Activated CD4-positive, alpha-beta T cell treated with anti-CD3 and anti-CD28 coated beads, Interleukin-2, amount 10 ng/mL, durations not matched to agents 24 days and 14 days (primary cell): ENCODE measurements around the gene CD72. TPM values are rescaled to one million over a fixed set of nuclear protein-coding genes. Genes with fewer than 3 reads are reported as not detected.
"Not testable (repeated sequence)": the region's sequence is repeated elsewhere in the genome, so short reads cannot be mapped to it uniquely, and the experiment has no call there.

Source experiments
- DNase-seq: peaks from one replicate; pipeline ENCODE4 v3.0.0; 2022
- H3K27ac Mint-ChIP-seq: one replicate; pipeline ENCODE4 v1.8.0; 2022; ENCODE audit warnings: mild to moderate bottlenecking, mixed read lengths
- H3K27me3 Mint-ChIP-seq: one replicate; pipeline ENCODE4 v1.8.0; 2022; ENCODE audit warnings: mixed read lengths
- H3K36me3 Mint-ChIP-seq: one replicate; pipeline ENCODE4 v1.8.0; 2022; ENCODE audit warnings: low read depth, mild to moderate bottlenecking, mixed read lengths
- H3K4me1 Mint-ChIP-seq: one replicate; pipeline ENCODE4 v1.8.0; 2021; ENCODE audit warnings: mixed read lengths
- H3K4me3 Mint-ChIP-seq: one replicate; pipeline ENCODE4 v1.8.0; 2022; ENCODE audit warnings: mild to moderate bottlenecking, moderate library complexity, mixed read lengths
- H3K9me3 Mint-ChIP-seq: one replicate; pipeline ENCODE4 v1.8.0; 2021; ENCODE audit warnings: mixed read lengths
- intact Hi-C: fragments of 100-400 bp; cut with micrococcal nuclease; formaldehyde crosslinking; loops from one replicate; pipeline ENCODE4 v1.15.1; 2023
- total RNA-seq: library from RNA; stranded (reverse); gene quantifications from 2 replicates; pipeline ENCODE4 v1.2.3, GENCODE V29; 2022

CD72 gene
- total RNA-seq, 1 donor from 2014 or later: 9.0 TPM

- DNase-seq: peak; percentile 84
- Mint-ChIP-seq H3K4me3 (peak overlapping the region; percentile 86), H3K27ac (peak overlapping the region; percentile 61), H3K9me3 (no peaks in the 10 kb centered on the region), H3K27me3 (no peaks in the 10 kb centered on the region), H3K4me1 (peaks cover 22% of the 10 kb centered on the region), H3K36me3 (peaks cover 17% of the 10 kb centered on the region)
- intact Hi-C loops: loop anchor here (2.0 kb wide), 1 partner anchor 51 kb away; no protein-coding TSS in a partner anchor
Observed at GRCh38 chr9:35605351-35606137, 12.7 kb downstream of the CD72 start.

- Mint-ChIP-seq H3K27me3 (no peaks in the 10 kb centered on the region), H3K27ac (peak within 1 kb of the TSS; percentile 96), H3K9me3 (no peaks in the 10 kb centered on the region), H3K4me1 (peaks cover 22% of the 10 kb centered on the region), H3K4me3 (peak within 1 kb of the TSS; percentile 90), H3K36me3 (peaks cover 15% of the 10 kb centered on the region)
- peak; percentile 96 for DNase-seq
- intact Hi-C loops: loop anchor here (1.0 to 5.0 kb wide), 10 partner anchors 15 to 507 kb away; partner anchors contain the start of genes CREB3, FAM221B, GBA2 and PIGO
Observed at GRCh38 chr9:35604578-35605350, 13.4 kb downstream of the CD72 start, which contains the start of gene TESK1. Gene TESK1, plus strand, starts transcription at chr9:35605262. Its CDS starts 358 bp downstream, at chr9:35605620.

GRCh38 chr9:35603986-35604577 is 14.1 kb downstream of the CD72 start:
- no peaks in the 10 kb centered on the region for H3K9me3 Mint-ChIP-seq
- H3K27ac Mint-ChIP-seq: peak overlapping the region; percentile 96
- intact Hi-C loops: loop anchor here (1.0 to 5.0 kb wide), 10 partner anchors 15 to 507 kb away; partner anchors contain the start of genes CREB3, FAM221B, GBA2 and PIGO
- peaks cover 22% of the 10 kb centered on the region for H3K4me1 Mint-ChIP-seq
- no peaks in the 10 kb centered on the region for H3K27me3 Mint-ChIP-seq
- peaks cover 15% of the 10 kb centered on the region for H3K36me3 Mint-ChIP-seq
- peak; percentile 100 for DNase-seq
- H3K4me3 Mint-ChIP-seq: peak overlapping the region; percentile 90

GRCh38 chr9:35603506-35603985 is 14.7 kb downstream of the CD72 start:
- Mint-ChIP-seq H3K27ac (peak overlapping the region; percentile 96), H3K4me3 (peak overlapping the region; percentile 90), H3K27me3 (no peaks in the 10 kb centered on the region), H3K4me1 (peaks cover 22% of the 10 kb centered on the region), H3K9me3 (no peaks in the 10 kb centered on the region), H3K36me3 (peaks cover 11% of the 10 kb centered on the region)
- DNase-seq: no peak
- intact Hi-C loops: loop anchor here (5.0 kb wide), 3 partner anchors 144 to 506 kb away; partner anchors contain the start of genes FAM221B, GBA2, PIGO and RGP1

- intact Hi-C loops: loop anchor here (5.0 kb wide), 3 partner anchors 147 to 503 kb away; partner anchors contain the start of genes FAM221B, GBA2, PIGO and RGP1
- Mint-ChIP-seq H3K4me1 (peaks cover 12% of the 10 kb centered on the region), H3K9me3 (peaks cover 5% of the 10 kb centered on the region), H3K27ac (no peak overlapping the region), H3K27me3 (no peaks in the 10 kb centered on the region), H3K36me3 (no peaks in the 10 kb centered on the region), H3K4me3 (no peak overlapping the region)
- peak; percentile 58 for DNase-seq
Observed at GRCh38 chr9:35599763-35600604, 18.2 kb downstream of the CD72 start.

GRCh38 chr9:35598866-35599590 is 19.2 kb downstream of the CD72 start:
- H3K9me3 Mint-ChIP-seq: peaks cover 8% of the 10 kb centered on the region
- H3K27ac Mint-ChIP-seq: no peak overlapping the region
- peaks cover 7% of the 10 kb centered on the region for H3K4me1 Mint-ChIP-seq
- peaks cover 3% of the 10 kb centered on the region for H3K36me3 Mint-ChIP-seq
- H3K4me3 Mint-ChIP-seq: no peak overlapping the region
- no peaks in the 10 kb centered on the region for H3K27me3 Mint-ChIP-seq
- intact Hi-C loops: no loop called here
- no peak for DNase-seq

- H3K9me3 Mint-ChIP-seq, H3K27me3 Mint-ChIP-seq, intact Hi-C loops, H3K27ac Mint-ChIP-seq, H3K4me1 Mint-ChIP-seq, DNase-seq, H3K4me3 Mint-ChIP-seq, H3K36me3 Mint-ChIP-seq: not testable (repeated sequence)
Observed at GRCh38 chr9:35596907-35597306, 21.3 kb downstream of the CD72 start.

- Mint-ChIP-seq H3K4me1 (no peaks in the 10 kb centered on the region), H3K27ac (no peak overlapping the region), H3K4me3 (no peak overlapping the region), H3K9me3 (peaks cover 14% of the 10 kb centered on the region), H3K27me3 (no peaks in the 10 kb centered on the region), H3K36me3 (peaks cover 8% of the 10 kb centered on the region)
- no peak for DNase-seq
- intact Hi-C loops: no loop called here
Observed at GRCh38 chr9:35594471-35594870, 23.7 kb downstream of the CD72 start.

GRCh38 chr9:35593581-35593980 is 24.6 kb downstream of the CD72 start:
- Mint-ChIP-seq H3K4me1 (no peaks in the 10 kb centered on the region), H3K4me3 (no peak overlapping the region), H3K36me3 (peaks cover 8% of the 10 kb centered on the region), H3K27me3 (no peaks in the 10 kb centered on the region), H3K9me3 (peaks cover 17% of the 10 kb centered on the region), H3K27ac (no peak overlapping the region)
- intact Hi-C loops: no loop called here
- DNase-seq: no peak

- H3K4me3 Mint-ChIP-seq, intact Hi-C loops, H3K27ac Mint-ChIP-seq, H3K27me3 Mint-ChIP-seq, H3K4me1 Mint-ChIP-seq, DNase-seq, H3K36me3 Mint-ChIP-seq: not testable (repeated sequence)
- peaks cover 16% of the 10 kb centered on the region for H3K9me3 Mint-ChIP-seq
Observed at GRCh38 chr9:35588506-35588905, 29.7 kb downstream of the CD72 start.

- H3K27me3 Mint-ChIP-seq, intact Hi-C loops, DNase-seq, H3K36me3 Mint-ChIP-seq, H3K4me1 Mint-ChIP-seq, H3K27ac Mint-ChIP-seq, H3K4me3 Mint-ChIP-seq: not testable (repeated sequence)
- peaks cover 19% of the 10 kb centered on the region for H3K9me3 Mint-ChIP-seq
Observed at GRCh38 chr9:35584681-35585080, 33.5 kb downstream of the CD72 start.

GRCh38 chr9:35583521-35583920 is 34.7 kb downstream of the CD72 start:
- H3K27ac Mint-ChIP-seq, H3K4me1 Mint-ChIP-seq, H3K4me3 Mint-ChIP-seq, DNase-seq, H3K27me3 Mint-ChIP-seq, intact Hi-C loops: not testable (repeated sequence)
- peaks cover 18% of the 10 kb centered on the region for H3K9me3 Mint-ChIP-seq
- H3K36me3 Mint-ChIP-seq: peaks cover 13% of the 10 kb centered on the region
